IMR-90 (cell line): ENCODE data around the gene GMPPA. TPM values are rescaled to one million over a fixed set of nuclear protein-coding genes. Genes with fewer than 3 reads are reported as not detected.

Experiments used
- ATAC-seq: fragments of 200-7000 bp; cut with Tn5 transposase; 2 replicates; pipeline ENCODE4 v1.9.1; 2020; ENCODE audit warnings: low read depth, mild to moderate bottlenecking, moderate library complexity
- BruUV-seq: library from RNA; stranded (reverse); fragments of 400-500 nt; replicated peaks from 2 replicates; lab custom pipeline; 2021; lab: Mats Ljungman, UMichigan
- CTCF ChIA-PET: fragments of 300-600 bp; formaldehyde crosslinking; extraction: SDS; loops from one replicate; lab custom pipeline; 2021; ENCODE audit warnings: antibody characterized with exemption; lab: Yijun Ruan, JAX
- POLR2A ChIA-PET: fragments of 300-600 bp; sonication (Branson Sonifier 250); formaldehyde crosslinking; loops from one replicate; lab custom pipeline; 2022; ENCODE audit warnings: antibody characterized with exemption; ENCODE audit not compliant: unreplicated experiment; lab: Charles Lee
- DNase-seq: peaks from one replicate; pipeline ENCODE4 v3.0.0; 2013
- H2AFZ ChIP-seq: replicated peaks from 2 replicates; pipeline ENCODE3; 2013; ENCODE audit warnings: low read length, mild to moderate bottlenecking; ENCODE audit not compliant: poor library complexity
- H2AK5ac ChIP-seq: 2 replicates; pipeline ENCODE4 v1.6.1; 2013; ENCODE audit warnings: low read depth, low read length, inconsistent platforms
- H2AK9ac ChIP-seq: replicated peaks from 2 replicates; pipeline ENCODE3; 2013; ENCODE audit warnings: mild to moderate bottlenecking, low read depth, low read length, moderate library complexity; ENCODE audit not compliant: poor library complexity
- H2BK120ac ChIP-seq: 2 replicates; pipeline ENCODE4 v1.6.1; 2013; ENCODE audit warnings: low read depth, low read length, inconsistent platforms
- H2BK15ac ChIP-seq: 3 replicates; pipeline ENCODE4 v1.6.1; 2013; ENCODE audit warnings: low read depth, low read length, inconsistent platforms
- H2BK20ac ChIP-seq: 2 replicates; pipeline ENCODE4 v1.6.1; 2013; ENCODE audit warnings: low read depth, mild to moderate bottlenecking, inconsistent platforms, low read length, moderate library complexity
- H2BK5ac ChIP-seq: 2 replicates; pipeline ENCODE4 v1.6.1; 2013; ENCODE audit warnings: mild to moderate bottlenecking, low read depth, low read length, inconsistent platforms; ENCODE audit not compliant: poor library complexity, severe bottlenecking
- H3K14ac ChIP-seq: replicated peaks from 2 replicates; pipeline ENCODE4 v1.6.1; 2013; ENCODE audit warnings: low read depth, low read length, inconsistent platforms
- H3K18ac ChIP-seq: 2 replicates; pipeline ENCODE4 v1.6.1; 2013; ENCODE audit warnings: low read depth, low read length, control low read depth
- H3K23ac ChIP-seq: 2 replicates; pipeline ENCODE4 v1.6.1; 2013; ENCODE audit warnings: low read depth, low read length, inconsistent platforms
- H3K27ac ChIP-seq: 2 replicates; pipeline ENCODE4 v1.5.1; 2013; ENCODE audit warnings: mild to moderate bottlenecking, control low read depth, low read length; ENCODE audit not compliant: insufficient read depth
- H3K27me3 ChIP-seq: 2 replicates; pipeline ENCODE4 v1.6.1; 2013; ENCODE audit warnings: low read length; ENCODE audit not compliant: control insufficient read depth, insufficient read depth
- H3K36me3 ChIP-seq: 2 replicates; pipeline ENCODE4 v1.6.1; 2013; ENCODE audit warnings: low read length, mixed read lengths; ENCODE audit not compliant: control insufficient read depth, insufficient read depth
- H3K4ac ChIP-seq: 2 replicates; pipeline ENCODE4 v1.6.1; 2013; ENCODE audit warnings: low read depth, low read length, inconsistent platforms
- H3K4me1 ChIP-seq: 2 replicates; pipeline ENCODE4 v1.6.1; 2013; ENCODE audit warnings: low read length, mixed read lengths; ENCODE audit not compliant: control insufficient read depth, insufficient read depth
- H3K4me2 ChIP-seq: 2 replicates; pipeline ENCODE4 v1.6.1; 2013; ENCODE audit warnings: low read depth, mild to moderate bottlenecking, control low read depth, low read length, moderate library complexity
- H3K4me3 ChIP-seq: 2 replicates; pipeline ENCODE4 v1.5.1; 2013; ENCODE audit warnings: low read depth, mild to moderate bottlenecking, control low read depth, low read length, moderate library complexity; ENCODE audit not compliant: insufficient read depth
- H3K56ac ChIP-seq: 2 replicates; pipeline ENCODE4 v1.6.1; 2013; ENCODE audit warnings: low read length, inconsistent platforms; ENCODE audit not compliant: insufficient read depth; ENCODE audit errors: extremely low read depth
- H3K79me1 ChIP-seq, 2 experiments: 2 replicates each; pipeline ENCODE4 v1.6.1; 2013; ENCODE audit warnings: low read length in 2 of 2, inconsistent platforms in 1 of 2, low read depth in 1 of 2
- H3K9ac ChIP-seq: 2 replicates; pipeline ENCODE4 v1.6.1; 2013; ENCODE audit warnings: low read depth, low read length, control low read depth
- H3K9me1 ChIP-seq: 2 replicates; pipeline ENCODE4 v1.6.1; 2013; ENCODE audit warnings: low read length, inconsistent platforms; ENCODE audit not compliant: insufficient read depth
- H3K9me3 ChIP-seq: 2 replicates; pipeline ENCODE4 v1.6.1; 2013; ENCODE audit warnings: low read length; ENCODE audit not compliant: control insufficient read depth, insufficient read depth
- H4K20me1 ChIP-seq: 2 replicates; pipeline ENCODE4 v1.6.1; 2013; ENCODE audit warnings: low read length, inconsistent platforms; ENCODE audit not compliant: insufficient read depth
- H4K5ac ChIP-seq: 2 replicates; pipeline ENCODE4 v1.6.1; 2013; ENCODE audit warnings: mild to moderate bottlenecking, low read depth, low read length, control low read depth
- H4K8ac ChIP-seq, 2 experiments: 2 replicates each; pipeline ENCODE4 v1.6.1; 2013; ENCODE audit warnings: low read depth in 2 of 2, low read length in 2 of 2, control low read depth in 1 of 2, inconsistent platforms in 1 of 2
- H4K91ac ChIP-seq: 2 replicates; pipeline ENCODE4 v1.6.1; 2013; ENCODE audit warnings: low read depth, low read length, inconsistent platforms; ENCODE audit not compliant: insufficient read depth
- BHLHE40 ChIP-seq: fragments of 150-350 bp; IDR thresholded peaks from 2 replicates; pipeline ENCODE4 v1.6.1; 2016; ENCODE audit warnings: mild to moderate bottlenecking, low read depth, low read length
- CEBPB ChIP-seq: IDR thresholded peaks from 2 replicates; pipeline ENCODE4 v1.6.1; 2012; ENCODE audit warnings: low read depth, low read length, improper control_type of control experiment
- CHD1 ChIP-seq: IDR thresholded peaks from 2 replicates; pipeline ENCODE4 v1.6.1; 2012; ENCODE audit warnings: low read depth, low read length, improper control_type of control experiment
- CTCF ChIP-seq: conservative IDR thresholded peaks from 2 replicates; pipeline ENCODE4 v1.5.1; 2012; ENCODE audit warnings: mild to moderate bottlenecking, low read depth, low read length, improper control_type of control experiment
- ELK1 ChIP-seq: fragments of 150-350 bp; IDR thresholded peaks from 2 replicates; pipeline ENCODE4 v1.6.1; 2016; ENCODE audit warnings: low read depth, mild to moderate bottlenecking, low read length, moderate library complexity, borderline replicate concordance
- FOS ChIP-seq: fragments of 150-350 bp; IDR thresholded peaks from 2 replicates; pipeline ENCODE4 v1.6.1; 2016; ENCODE audit warnings: low read depth, low read length
- MAFK ChIP-seq: IDR thresholded peaks from 2 replicates; pipeline ENCODE4 v1.6.1; 2012; ENCODE audit warnings: low read depth, low read length, improper control_type of control experiment
- MAZ ChIP-seq: IDR thresholded peaks from 2 replicates; pipeline ENCODE4 v1.6.1; 2012; ENCODE audit warnings: low read depth, mild to moderate bottlenecking, low read length, improper control_type of control experiment, moderate library complexity, borderline replicate concordance
- MXI1 ChIP-seq: IDR thresholded peaks from 2 replicates; pipeline ENCODE4 v1.6.1; 2012; ENCODE audit warnings: low read depth, mild to moderate bottlenecking, low read length, moderate library complexity, borderline replicate concordance
- NFE2L2 ChIP-seq: fragments of 150-350 bp; IDR thresholded peaks from 2 replicates; pipeline ENCODE4 v1.6.1; 2016; ENCODE audit warnings: low read depth, mild to moderate bottlenecking, low read length
- POLR2A ChIP-seq: IDR thresholded peaks from 2 replicates; pipeline ENCODE4 v1.6.1; 2012; ENCODE audit warnings: mild to moderate bottlenecking, low read depth, low read length
- RAD21 ChIP-seq: IDR thresholded peaks from 2 replicates; pipeline ENCODE4 v1.6.1; 2012; ENCODE audit warnings: low read length, improper control_type of control experiment
- RCOR1 ChIP-seq: IDR thresholded peaks from 2 replicates; pipeline ENCODE4 v1.6.1; 2012; ENCODE audit warnings: mild to moderate bottlenecking, low read length, improper control_type of control experiment; ENCODE audit not compliant: insufficient replicate concordance
- RFX5 ChIP-seq: IDR thresholded peaks from 2 replicates; pipeline ENCODE4 v1.8.0; 2012; ENCODE audit warnings: low read depth, mild to moderate bottlenecking, low read length, moderate library complexity
- SMC3 ChIP-seq: fragments of 150-350 bp; IDR thresholded peaks from 2 replicates; pipeline ENCODE4 v1.6.1; 2016; ENCODE audit warnings: low read depth, mild to moderate bottlenecking, antibody characterized with exemption, low read length, moderate library complexity
- USF2 ChIP-seq: fragments of 150-350 bp; IDR thresholded peaks from 2 replicates; pipeline ENCODE4 v1.6.1; 2017; ENCODE audit warnings: mild to moderate bottlenecking, antibody characterized with exemption, low read length, low read depth
- WGBS, 2 experiments: methylation state at CpG; one replicate each; pipeline versions ENCODE4 v1.1.5 to v1.1.7; 2013; ENCODE audit warnings: missing lambda C conversion rate in 2 of 2; ENCODE audit not compliant: insufficient read length in 1 of 2; ENCODE audit errors: extremely low coverage in 2 of 2; 5-methylcytosine and 5-hydroxymethylcytosine counted together
- dilution Hi-C: fragments of 300-500 bp; cut with HindIII; formaldehyde crosslinking; loops from one replicate; pipeline ENCODE4 v1.14.3; 2018; ENCODE audit warnings: low sequenced_read_pairs; ENCODE audit not compliant: unreplicated experiment
- in situ Hi-C: fragments of 300-500 bp; cut with MboI; formaldehyde crosslinking; loops from 3 replicates; pipeline ENCODE4 v1.14.3; 2019; ENCODE audit warnings: low sequenced_read_pairs, inconsistent platforms, mixed read lengths
- intact Hi-C: fragments of 100-400 bp; cut with micrococcal nuclease; formaldehyde crosslinking; loops from 2 replicates; pipeline ENCODE4 v1.10.0; 2022
- polyA plus RNA-seq, 3 experiments: library from polyadenylated mRNA; depleted of rRNA; stranded (reverse); fragments of >200 nt; gene quantifications; 2 replicates each; pipeline ENCODE4 v1.2.3, GENCODE V29; 2012; ENCODE audit warnings: low replicate concordance in 1 of 3
- total RNA-seq: library from RNA; depleted of rRNA; stranded (reverse); fragments of >200 nt; gene quantifications from 2 replicates; pipeline ENCODE4 v1.2.3, GENCODE V29; 2012

Gene GMPPA
- total and polyA plus RNA-seq, 2 of the 4 experiments (the other 2 are of a cell fraction): 103 to 134 TPM

GRCh38 chr2:219519526-219519916 lies 20.8 kb downstream of the GMPPA start:
- intact Hi-C loops (no loop called here), in situ Hi-C loops (no loop called here), dilution Hi-C loops (no loop called here)
- Histone ChIP-seq H2BK20ac (no peak overlapping the region), H3K14ac (no peak overlapping the region), H3K9me1 (no peaks in the 10 kb centered on the region), H3K27me3 (peaks cover 43% of the 10 kb centered on the region), H3K4me1 (peaks cover 16% of the 10 kb centered on the region), H3K4me2 (no peak overlapping the region), H3K36me3 (no peaks in the 10 kb centered on the region), H3K9ac (no peak overlapping the region), H3K27ac (no peak overlapping the region), H2BK5ac (no peak overlapping the region), H4K91ac (no peak overlapping the region), H3K79me1 (no peaks in the 10 kb centered on the region), H3K23ac (no peak overlapping the region), H3K18ac (no peak overlapping the region), H2BK15ac (no peak overlapping the region), H4K5ac (no peak overlapping the region), H3K9me3 (no peaks in the 10 kb centered on the region), H2AK5ac (no peak overlapping the region), H3K4me3 (no peak overlapping the region), H3K56ac (no peak overlapping the region), H2AK9ac (no peak overlapping the region), H3K4ac (no peak overlapping the region), H2AFZ (no peak overlapping the region), H4K20me1 (no peaks in the 10 kb centered on the region; the same call in 1 of the 2 replicates), H2BK120ac (no peak overlapping the region), H4K8ac (no peak overlapping the region)
- ATAC-seq (no peak), DNase-seq (no peak)
- CTCF ChIA-PET: interaction anchor here (1.9 kb wide), 1 partner anchor 10 kb away, joined by 12 read pairs; no protein-coding TSS in a partner anchor
- no TSS peak for BruUV-seq
- WGBS, 2 experiments: 96% methylated on average over 5 of the region's 9 CpGs; no CpG with 5 or more reads in 1 of the 2 experiments
- TF ChIP-seq RCOR1 (no peak), CEBPB (no peak), CHD1 (no peak), BHLHE40 (no peak), ELK1 (no peak), SMC3 (no peak), MAFK (no peak), MAZ (no peak), FOS (no peak), USF2 (no peak), NFE2L2 (no peak), RAD21 (no peak), MXI1 (no peak), POLR2A (no peak), RFX5 (no peak), CTCF (no peak)
- POLR2A ChIA-PET: no interaction called here
